Suprapubic skin (tissue), 4 donors: Measurements from ENCODE around the gene ITSN2.

Experiments used
- CTCF ChIP-seq, 2 donors: fragments of 200-600 bp in 1 of 2; fragments of 450-650 bp in 1 of 2; sonication (generic) in 1 of 2; IDR thresholded peaks; one replicate each; pipeline ENCODE4 v1.5.1; 2016 to 2019; ENCODE audit warnings: antibody characterized with exemption in 2 of 2, mild to moderate bottlenecking in 1 of 2, moderate library complexity in 1 of 2
- EP300 ChIP-seq: sonication (generic); formaldehyde crosslinking; IDR thresholded peaks from one replicate; pipeline ENCODE4 v1.6.1; 2017; ENCODE audit warnings: antibody characterized with exemption
- POLR2A ChIP-seq, 2 donors: fragments of 450-650 bp; IDR thresholded peaks; one replicate each; pipeline ENCODE4 v1.6.1; 2017; ENCODE audit warnings: antibody characterized with exemption in 2 of 2, mild to moderate bottlenecking in 2 of 2, moderate library complexity in 2 of 2
- POLR2AphosphoS5 ChIP-seq, 3 donors: sonication (generic); formaldehyde crosslinking; IDR thresholded peaks; one replicate each; pipeline ENCODE4 v1.6.1; 2017; ENCODE audit warnings: antibody characterized with exemption in 3 of 3

- TF ChIP-seq CTCF (IDR thresholded peaks at IDR 0.05) (no peak), POLR2A (IDR thresholded peaks at IDR 0.05) (no peak), POLR2AphosphoS5 (IDR thresholded peaks at IDR 0.05) (no peak), EP300 (no peak)
These were observed 169.8 kb downstream of the ITSN2 start for GRCh38 chr2:24190503-24190902.
